Keratinocyte (primary cell): Measurements from ENCODE around the gene NBEA. TPM values are rescaled to one million over a fixed set of nuclear protein-coding genes. Genes with fewer than 3 reads are reported as not detected.

ENCODE experiments used
- DNase-seq: peaks from one replicate; pipeline ENCODE4 v3.0.0-alpha.2; 2011; ENCODE audit warnings: low read depth, missing footprints, low spot score
- FAIRE-seq: peaks from 2 replicates; lab custom pipeline; 2011; peaks lifted over from hg19 to GRCh38; lab: Jason Lieb, UNC
- H2AFZ ChIP-seq: 2 replicates; pipeline ENCODE4 v1.6.0; 2012; ENCODE audit warnings: low read length, control low read depth, inconsistent platforms; ENCODE audit not compliant: control insufficient read depth
- H3K27ac ChIP-seq: 2 replicates; pipeline ENCODE4 v1.5.1; 2011; ENCODE audit warnings: low read length; ENCODE audit not compliant: control insufficient read depth, insufficient read depth
- H3K27me3 ChIP-seq: 3 replicates; pipeline ENCODE4 v1.6.0; 2011; ENCODE audit warnings: low read length; ENCODE audit not compliant: control insufficient read depth, insufficient read depth; ENCODE audit errors: extremely low read depth
- H3K36me3 ChIP-seq, 2 experiments: 2 replicates in 1 of 2; 3 replicates in 1 of 2; pipeline ENCODE4 v1.5.1; 2011; ENCODE audit warnings: low read length in 2 of 2, mild to moderate bottlenecking in 1 of 2; ENCODE audit not compliant: control insufficient read depth in 2 of 2, insufficient read depth in 2 of 2; ENCODE audit errors: extremely low read depth in 1 of 2
- H3K4me1 ChIP-seq: 3 replicates; pipeline ENCODE4 v1.5.1; 2011; ENCODE audit warnings: low read length; ENCODE audit not compliant: control insufficient read depth, insufficient read depth; ENCODE audit errors: extremely low read depth
- H3K4me2 ChIP-seq: 3 replicates; pipeline ENCODE4 v1.6.0; 2011; ENCODE audit warnings: low read depth, low read length; ENCODE audit not compliant: control insufficient read depth, insufficient read depth; ENCODE audit errors: extremely low read depth
- H3K4me3 ChIP-seq, 3 experiments: fragments of 200-600 bp in 1 of 3; sonication (generic) in 1 of 3; 2 replicates in 2 of 3; 3 replicates in 1 of 3; pipeline ENCODE4 v1.5.1; 2011 to 2016; ENCODE audit warnings: low read length in 3 of 3, mild to moderate bottlenecking in 3 of 3, control low read depth in 2 of 3, inconsistent platforms in 1 of 3, low read depth in 1 of 3, mixed read lengths in 1 of 3, mixed run types in 1 of 3, moderate library complexity in 1 of 3; ENCODE audit not compliant: control insufficient read depth in 2 of 3, insufficient read depth in 2 of 3; ENCODE audit errors: extremely low read depth in 1 of 3
- H3K79me2 ChIP-seq: 2 replicates; pipeline ENCODE4 v1.6.0; 2012; ENCODE audit warnings: low read length; ENCODE audit not compliant: control insufficient read depth, insufficient read depth
- H3K9ac ChIP-seq: 3 replicates; pipeline ENCODE4 v1.6.0; 2011; ENCODE audit warnings: low read length; ENCODE audit not compliant: control insufficient read depth, insufficient read depth; ENCODE audit errors: extremely low read depth
- H3K9me1 ChIP-seq: 3 replicates; pipeline ENCODE4 v1.6.0; 2011; ENCODE audit warnings: low read length; ENCODE audit not compliant: control insufficient read depth, insufficient read depth; ENCODE audit errors: extremely low read depth
- H3K9me3 ChIP-seq: 2 replicates; pipeline ENCODE4 v1.5.1; 2012; ENCODE audit warnings: low read depth, low read length; ENCODE audit not compliant: control insufficient read depth
- H4K20me1 ChIP-seq: 3 replicates; pipeline ENCODE4 v1.6.0; 2011; ENCODE audit warnings: low read length; ENCODE audit not compliant: control insufficient read depth, insufficient read depth; ENCODE audit errors: extremely low read depth
- EZH2 ChIP-seq: IDR thresholded peaks from one replicate; pipeline ENCODE4 v1.6.1; 2012; ENCODE audit warnings: inconsistent platforms, mild to moderate bottlenecking, low read length, moderate library complexity
- dilution Hi-C: fragments of 300-500 bp; cut with MboI; formaldehyde crosslinking; loops from one replicate; pipeline ENCODE4 v1.7.0; 2020; ENCODE audit warnings: low sequenced_read_pairs; ENCODE audit not compliant: extremely low pct_ligation_motif_present
- polyA plus RNA-seq, 5 experiments: library from polyadenylated mRNA; depleted of rRNA in 3 of 5; stranded (reverse) in 3 of 5; stranded (forward) in 1 of 5; unstranded in 1 of 5; fragments of >200 nt; gene quantifications; 1 replicate in 1 of 5; 2 replicates in 3 of 5; 3 replicates in 1 of 5; pipeline versions ENCODE4 v1.2.1 to v1.2.3, GENCODE V29; 2011 to 2012; ENCODE audit warnings: missing spikeins in 2 of 5, low read depth in 1 of 5, low replicate concordance in 1 of 5
- TF ChIP-seq, protein P1 (sequence below), 3 experiments: IDR thresholded peaks in 1 of 3; conservative IDR thresholded peaks in 1 of 3; optimal IDR thresholded peaks in 1 of 3; 2 replicates in 2 of 3; 3 replicates in 1 of 3; pipeline versions ENCODE3 to v1.5.1; 2011; ENCODE audit warnings: low read length in 3 of 3, mild to moderate bottlenecking in 3 of 3, moderate library complexity in 2 of 3, control low read depth in 1 of 3, inconsistent platforms in 1 of 3; ENCODE audit not compliant: insufficient read depth in 2 of 3; ENCODE audit errors: extremely low read depth in 1 of 3

The NBEA gene
- polyA plus RNA-seq, 1 donor (not counting 4 experiments of a cell fraction or from before 2014, with no cell fraction given), result 0.05 TPM

- no peaks in the 10 kb centered on the region for H3K27me3 ChIP-seq
- no peaks in the 10 kb centered on the region for H3K79me2 ChIP-seq
- no peaks in the 10 kb centered on the region for H3K36me3 ChIP-seq
- H3K9me1 ChIP-seq, result no peaks in the 10 kb centered on the region
- H3K4me1 ChIP-seq, result no peaks in the 10 kb centered on the region
- FAIRE-seq (no peak), DNase-seq (no peak)
- H4K20me1 ChIP-seq, result no peaks in the 10 kb centered on the region
- H3K27ac ChIP-seq, result no peak overlapping the region
- no peak overlapping the region for H3K4me2 ChIP-seq
- dilution Hi-C loops, result no loop called here
- H2AFZ ChIP-seq, result no peak overlapping the region
- TF ChIP-seq, protein P1, sequence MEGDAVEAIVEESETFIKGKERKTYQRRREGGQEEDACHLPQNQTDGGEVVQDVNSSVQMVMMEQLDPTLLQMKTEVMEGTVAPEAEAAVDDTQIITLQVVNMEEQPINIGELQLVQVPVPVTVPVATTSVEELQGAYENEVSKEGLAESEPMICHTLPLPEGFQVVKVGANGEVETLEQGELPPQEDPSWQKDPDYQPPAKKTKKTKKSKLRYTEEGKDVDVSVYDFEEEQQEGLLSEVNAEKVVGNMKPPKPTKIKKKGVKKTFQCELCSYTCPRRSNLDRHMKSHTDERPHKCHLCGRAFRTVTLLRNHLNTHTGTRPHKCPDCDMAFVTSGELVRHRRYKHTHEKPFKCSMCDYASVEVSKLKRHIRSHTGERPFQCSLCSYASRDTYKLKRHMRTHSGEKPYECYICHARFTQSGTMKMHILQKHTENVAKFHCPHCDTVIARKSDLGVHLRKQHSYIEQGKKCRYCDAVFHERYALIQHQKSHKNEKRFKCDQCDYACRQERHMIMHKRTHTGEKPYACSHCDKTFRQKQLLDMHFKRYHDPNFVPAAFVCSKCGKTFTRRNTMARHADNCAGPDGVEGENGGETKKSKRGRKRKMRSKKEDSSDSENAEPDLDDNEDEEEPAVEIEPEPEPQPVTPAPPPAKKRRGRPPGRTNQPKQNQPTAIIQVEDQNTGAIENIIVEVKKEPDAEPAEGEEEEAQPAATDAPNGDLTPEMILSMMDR (optimal IDR thresholded peaks at IDR 0.05 in 1 of 3, IDR thresholded peaks at IDR 0.05 in 1 of 3, conservative IDR thresholded peaks at IDR 0.05 in 1 of 3; ENCODE audit: extremely low read depth in 1 of 3, insufficient read depth in 2 of 3, low read length in 3 of 3), result no peak
- TF ChIP-seq EZH2, result no peak
- no peaks in the 10 kb centered on the region for H3K9me3 ChIP-seq
- H3K9ac ChIP-seq, result no peak overlapping the region
- H3K4me3 ChIP-seq, result no peak overlapping the region
Observed at GRCh38 chr13:35139591-35139990, 197.5 kb downstream of the NBEA start.

DNA sequence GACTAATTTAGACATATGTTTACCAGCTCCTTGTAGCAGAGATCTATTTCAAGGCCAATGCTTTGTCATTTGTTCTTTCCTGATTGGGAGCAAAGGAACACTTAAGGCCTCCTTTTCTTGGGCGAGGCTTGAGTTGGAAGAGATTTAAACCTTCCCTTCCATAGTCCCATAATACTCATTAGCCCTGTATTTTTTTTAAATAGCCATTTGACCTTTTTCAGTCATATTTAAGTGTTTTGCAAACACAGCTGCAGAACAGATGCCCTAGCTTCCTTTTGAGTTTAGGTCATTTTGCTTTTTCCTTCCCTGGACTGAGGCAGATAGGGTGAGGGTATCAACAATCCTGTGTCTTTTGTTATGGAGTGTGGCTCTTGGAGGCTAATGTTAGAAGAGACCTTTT lies 198.3 kb downstream of the NBEA start:
- Histone ChIP-seq H3K9ac (no peak overlapping the region), H3K4me1 (no peaks in the 10 kb centered on the region), H3K27me3 (no peaks in the 10 kb centered on the region), H3K27ac (no peak overlapping the region), H3K36me3 (no peaks in the 10 kb centered on the region), H3K79me2 (no peaks in the 10 kb centered on the region), H3K4me2 (no peak overlapping the region), H3K4me3 (no peak overlapping the region), H3K9me1 (no peaks in the 10 kb centered on the region), H3K9me3 (no peaks in the 10 kb centered on the region), H4K20me1 (no peaks in the 10 kb centered on the region), H2AFZ (no peak overlapping the region)
- no peak for FAIRE-seq
- DNase-seq, result no peak
- TF ChIP-seq, protein P1 (optimal IDR thresholded peaks at IDR 0.05 in 1 of 3, IDR thresholded peaks at IDR 0.05 in 1 of 3, conservative IDR thresholded peaks at IDR 0.05 in 1 of 3; ENCODE audit: extremely low read depth in 1 of 3, insufficient read depth in 2 of 3, low read length in 3 of 3), result no peak
- TF ChIP-seq EZH2, result no peak
- dilution Hi-C loops, result no loop called here
